NCI-H748 (cell line): ENCODE results near the gene DEUP1.
"Not testable (repeated sequence)": the region's sequence is repeated elsewhere in the genome, so short reads cannot be mapped to it uniquely, and the experiment has no call there.

Experiments used
- DNase-seq: peaks from one replicate; lab custom pipeline; 2025; ENCODE audit not compliant: unreplicated experiment; lab: John Stamatoyannopoulos, UW

DEUP1 gene

GRCh38 chr11:93359396-93359795, 28.9 kb downstream of the DEUP1 start:
- DNase-seq: no peak

GRCh38 chr11:93361435-93361834, 30.9 kb downstream of the DEUP1 start:
- DNase-seq: no peak

GRCh38 chr11:93368022-93368421, 37.5 kb downstream of the DEUP1 start:
- DNase-seq: no peak

GRCh38 chr11:93370260-93370659, 39.7 kb downstream of the DEUP1 start:
- DNase-seq: no peak

- no peak for DNase-seq
Observed at GRCh38 chr11:93389737-93390136, 59.2 kb downstream of the DEUP1 start.

GRCh38 chr11:93392867-93393266, 62.3 kb downstream of the DEUP1 start:
- no peak for DNase-seq

- DNase-seq: no peak
Observed at GRCh38 chr11:93393386-93393785, 62.8 kb downstream of the DEUP1 start.

- DNase-seq: no peak
Observed at GRCh38 chr11:93394488-93394887, 63.9 kb downstream of the DEUP1 start.

- no peak for DNase-seq
Observed at GRCh38 chr11:93396316-93396715, 65.8 kb downstream of the DEUP1 start.

GRCh38 chr11:93403930-93404329, 73.4 kb downstream of the DEUP1 start:
- no peak for DNase-seq

- DNase-seq: no peak
Observed at GRCh38 chr11:93407777-93408401, 77.3 kb downstream of the DEUP1 start.

- DNase-seq: peak; percentile 44
Observed at GRCh38 chr11:93410441-93410840, 79.9 kb downstream of the DEUP1 start.

- DNase-seq: no peak
Observed at GRCh38 chr11:93411705-93412104, 81.2 kb downstream of the DEUP1 start.

GRCh38 chr11:93432247-93432646, 101.7 kb downstream of the DEUP1 start:
- DNase-seq: no peak

- not testable (repeated sequence) for DNase-seq
Observed at GRCh38 chr11:93443232-93443631, 112.7 kb downstream of the DEUP1 start.

- peak; percentile 94 for DNase-seq
Observed at GRCh38 chr11:93444617-93445073, 114.1 kb downstream of the DEUP1 start.

GRCh38 chr11:93458286-93458685, 127.7 kb downstream of the DEUP1 start:
- DNase-seq: no peak

- DNase-seq: not testable (repeated sequence)
Observed at GRCh38 chr11:93463666-93464065, 133.1 kb downstream of the DEUP1 start.

GRCh38 chr11:93464927-93465540, 134.5 kb downstream of the DEUP1 start:
- no peak for DNase-seq

- DNase-seq: no peak
Observed at GRCh38 chr11:93467054-93467453, 136.5 kb downstream of the DEUP1 start.

GRCh38 chr11:93468290-93468689, 137.7 kb downstream of the DEUP1 start:
- peak; percentile 20 for DNase-seq

GRCh38 chr11:93474123-93474522, 143.6 kb downstream of the DEUP1 start:
- no peak for DNase-seq

- no peak for DNase-seq
Observed at GRCh38 chr11:93476796-93477195, 146.3 kb downstream of the DEUP1 start.
